ENCODE results near the gene LAIR2.

LAIR2 gene, protein sequence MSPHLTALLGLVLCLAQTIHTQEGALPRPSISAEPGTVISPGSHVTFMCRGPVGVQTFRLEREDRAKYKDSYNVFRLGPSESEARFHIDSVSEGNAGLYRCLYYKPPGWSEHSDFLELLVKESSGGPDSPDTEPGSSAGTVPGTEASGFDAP

DNA sequence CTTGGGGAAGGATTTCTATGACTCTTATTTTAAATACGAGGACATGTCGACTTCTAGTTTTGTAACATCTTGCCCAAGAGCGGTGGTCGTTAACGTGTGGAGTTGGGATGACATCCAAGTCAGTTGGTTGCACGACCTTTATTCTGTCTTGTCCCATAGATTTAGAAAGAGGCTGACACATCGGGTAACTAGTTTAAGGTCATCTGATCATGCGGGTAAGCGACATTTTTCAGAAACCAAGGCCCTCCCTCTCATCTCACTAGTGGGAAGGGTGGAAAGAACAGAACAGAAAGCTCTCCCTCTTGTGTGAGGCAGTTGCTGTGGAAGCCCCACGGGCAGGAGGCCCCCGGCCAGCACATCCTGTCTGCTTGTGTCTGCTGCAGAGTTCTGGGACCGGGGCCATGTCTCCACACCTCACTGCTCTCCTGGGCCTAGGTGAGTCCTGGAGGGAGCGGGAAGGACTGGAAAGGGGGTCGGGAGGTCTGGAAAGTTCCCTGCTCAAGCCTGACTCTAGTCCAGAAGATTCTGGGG is at the start of gene LAIR2:
Gene LAIR2, plus strand, starts transcription at position 314 of the 531 bp plus-strand sequence. Its CDS starts 88 bp downstream, at position 402.
- TF ChIP-seq, protein P1, sequence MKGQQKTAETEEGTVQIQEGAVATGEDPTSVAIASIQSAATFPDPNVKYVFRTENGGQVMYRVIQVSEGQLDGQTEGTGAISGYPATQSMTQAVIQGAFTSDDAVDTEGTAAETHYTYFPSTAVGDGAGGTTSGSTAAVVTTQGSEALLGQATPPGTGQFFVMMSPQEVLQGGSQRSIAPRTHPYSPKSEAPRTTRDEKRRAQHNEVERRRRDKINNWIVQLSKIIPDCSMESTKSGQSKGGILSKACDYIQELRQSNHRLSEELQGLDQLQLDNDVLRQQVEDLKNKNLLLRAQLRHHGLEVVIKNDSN (IDR thresholded peaks at IDR 0.05) = no peak
- TF ChIP-seq YY1 (IDR thresholded peaks at IDR 0.05; ENCODE audit: low read depth) (no peak), FOXM1 (IDR thresholded peaks at IDR 0.05; ENCODE audit: borderline replicate concordance, low read depth) (no peak), CREB1 (IDR thresholded peaks at IDR 0.05; ENCODE audit: low read depth) (no peak)

DNA sequence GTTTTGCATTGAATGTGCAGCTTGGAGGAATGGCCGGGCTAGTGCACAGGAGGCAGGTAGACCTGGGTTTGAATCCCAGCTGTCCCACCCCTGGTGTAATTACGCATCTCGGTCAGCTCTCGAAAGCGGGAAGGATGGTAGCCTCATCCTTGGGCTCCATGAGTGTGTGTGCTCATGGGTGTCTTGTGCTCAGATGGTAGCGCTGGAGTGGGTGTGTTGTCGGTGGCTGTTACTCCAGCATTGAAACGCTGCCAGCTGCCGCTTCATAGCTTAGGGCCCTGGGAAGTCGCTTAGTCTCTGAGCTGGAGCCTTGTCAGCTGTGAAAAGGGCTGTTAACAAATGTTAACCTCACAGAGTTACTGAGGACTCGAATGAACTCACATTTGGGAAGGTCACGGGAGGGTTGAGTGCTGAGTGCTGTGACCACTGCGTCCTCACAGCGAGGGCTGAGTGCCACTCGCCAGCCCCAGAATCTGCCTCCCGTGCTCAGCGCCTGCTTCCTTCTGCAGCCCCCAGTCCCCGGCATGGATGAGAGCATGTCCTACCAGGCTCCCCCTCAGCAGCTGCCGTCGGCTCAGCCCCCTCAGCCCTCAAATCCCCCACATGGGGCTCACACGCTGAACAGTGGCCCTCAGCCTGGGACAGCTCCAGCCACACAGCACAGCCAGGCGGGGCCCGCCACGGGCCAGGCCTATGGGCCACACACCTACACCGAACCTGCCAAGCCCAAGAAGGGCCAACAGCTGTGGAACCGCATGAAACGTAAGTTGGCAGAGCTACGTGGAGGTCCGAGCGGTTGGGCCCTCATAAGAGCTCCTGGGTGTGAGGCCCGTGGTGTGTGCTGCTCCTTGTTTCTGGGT is 48.5 kb upstream of the LAIR2 start:
- TF ChIP-seq YY1 (IDR thresholded peaks at IDR 0.05; ENCODE audit: low read depth) (no peak), CEBPB (IDR thresholded peaks at IDR 0.05) (no peak), TEAD4 (IDR thresholded peaks at IDR 0.05) (no peak)
- TF ChIP-seq, protein P2, sequence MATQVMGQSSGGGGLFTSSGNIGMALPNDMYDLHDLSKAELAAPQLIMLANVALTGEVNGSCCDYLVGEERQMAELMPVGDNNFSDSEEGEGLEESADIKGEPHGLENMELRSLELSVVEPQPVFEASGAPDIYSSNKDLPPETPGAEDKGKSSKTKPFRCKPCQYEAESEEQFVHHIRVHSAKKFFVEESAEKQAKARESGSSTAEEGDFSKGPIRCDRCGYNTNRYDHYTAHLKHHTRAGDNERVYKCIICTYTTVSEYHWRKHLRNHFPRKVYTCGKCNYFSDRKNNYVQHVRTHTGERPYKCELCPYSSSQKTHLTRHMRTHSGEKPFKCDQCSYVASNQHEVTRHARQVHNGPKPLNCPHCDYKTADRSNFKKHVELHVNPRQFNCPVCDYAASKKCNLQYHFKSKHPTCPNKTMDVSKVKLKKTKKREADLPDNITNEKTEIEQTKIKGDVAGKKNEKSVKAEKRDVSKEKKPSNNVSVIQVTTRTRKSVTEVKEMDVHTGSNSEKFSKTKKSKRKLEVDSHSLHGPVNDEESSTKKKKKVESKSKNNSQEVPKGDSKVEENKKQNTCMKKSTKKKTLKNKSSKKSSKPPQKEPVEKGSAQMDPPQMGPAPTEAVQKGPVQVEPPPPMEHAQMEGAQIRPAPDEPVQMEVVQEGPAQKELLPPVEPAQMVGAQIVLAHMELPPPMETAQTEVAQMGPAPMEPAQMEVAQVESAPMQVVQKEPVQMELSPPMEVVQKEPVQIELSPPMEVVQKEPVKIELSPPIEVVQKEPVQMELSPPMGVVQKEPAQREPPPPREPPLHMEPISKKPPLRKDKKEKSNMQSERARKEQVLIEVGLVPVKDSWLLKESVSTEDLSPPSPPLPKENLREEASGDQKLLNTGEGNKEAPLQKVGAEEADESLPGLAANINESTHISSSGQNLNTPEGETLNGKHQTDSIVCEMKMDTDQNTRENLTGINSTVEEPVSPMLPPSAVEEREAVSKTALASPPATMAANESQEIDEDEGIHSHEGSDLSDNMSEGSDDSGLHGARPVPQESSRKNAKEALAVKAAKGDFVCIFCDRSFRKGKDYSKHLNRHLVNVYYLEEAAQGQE (IDR thresholded peaks at IDR 0.05; ENCODE audit: low read depth) = no peak
- TF ChIP-seq, protein P3, sequence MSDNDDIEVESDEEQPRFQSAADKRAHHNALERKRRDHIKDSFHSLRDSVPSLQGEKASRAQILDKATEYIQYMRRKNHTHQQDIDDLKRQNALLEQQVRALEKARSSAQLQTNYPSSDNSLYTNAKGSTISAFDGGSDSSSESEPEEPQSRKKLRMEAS (IDR thresholded peaks at IDR 0.05) = no peak
- TF ChIP-seq, protein P1 (IDR thresholded peaks at IDR 0.05) = no peak

DNA sequence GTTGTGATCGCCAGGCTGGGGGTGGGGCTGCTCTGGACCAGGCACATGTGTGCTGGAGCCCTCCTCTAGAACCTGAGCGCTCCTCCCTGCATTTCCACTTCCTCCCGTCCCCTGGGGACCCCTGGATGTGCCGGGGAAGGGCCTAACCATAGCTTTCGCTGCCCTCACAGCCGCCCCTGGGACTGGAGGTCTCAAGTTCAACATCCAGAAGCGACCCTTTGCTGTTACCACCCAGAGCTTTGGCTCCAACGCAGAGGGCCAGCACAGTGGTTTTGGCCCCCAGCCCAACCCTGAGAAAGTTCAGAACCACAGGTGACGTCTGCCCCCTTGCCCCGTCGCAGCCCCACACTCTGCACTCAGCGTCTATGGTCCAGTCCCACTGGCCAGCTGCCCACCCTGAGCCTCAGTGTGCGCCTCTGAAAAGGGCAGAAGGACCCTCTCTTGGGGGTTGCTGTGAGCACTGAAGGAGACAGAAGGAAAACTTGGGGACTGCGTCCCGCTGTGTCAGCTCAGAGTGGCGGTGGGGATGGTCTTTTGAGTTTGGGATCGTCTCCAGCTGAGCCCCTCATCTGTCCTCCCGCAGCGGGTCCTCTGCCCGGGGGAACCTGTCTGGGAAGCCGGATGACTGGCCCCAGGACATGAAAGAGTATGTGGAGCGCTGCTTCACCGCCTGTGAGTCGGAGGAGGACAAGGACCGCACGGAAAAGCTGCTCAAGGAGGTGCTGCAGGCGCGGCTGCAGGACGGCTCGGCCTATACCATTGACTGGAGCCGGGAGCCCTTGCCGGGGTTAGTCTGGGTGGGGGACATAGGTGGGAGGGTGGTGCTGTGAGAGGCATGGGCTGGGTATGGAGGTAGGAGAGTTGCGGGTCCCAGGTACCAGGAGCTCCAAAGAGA is 47.6 kb upstream of the LAIR2 start:
- TF ChIP-seq CEBPB (IDR thresholded peaks at IDR 0.05) = no peak
- TF ChIP-seq, protein P2 (IDR thresholded peaks at IDR 0.05; ENCODE audit: low read depth) = no peak
- TF ChIP-seq TEAD4 (IDR thresholded peaks at IDR 0.05) = no peak
- no peak for TF ChIP-seq FOXM1 (IDR thresholded peaks at IDR 0.05; ENCODE audit: borderline replicate concordance, low read depth)
- no peak for TF ChIP-seq EP300 (IDR thresholded peaks at IDR 0.05; ENCODE audit: borderline replicate concordance)
- no peak for TF ChIP-seq CREB1 (IDR thresholded peaks at IDR 0.05; ENCODE audit: low read depth)
- TF ChIP-seq NFIC (IDR thresholded peaks at IDR 0.05) = no peak

DNA sequence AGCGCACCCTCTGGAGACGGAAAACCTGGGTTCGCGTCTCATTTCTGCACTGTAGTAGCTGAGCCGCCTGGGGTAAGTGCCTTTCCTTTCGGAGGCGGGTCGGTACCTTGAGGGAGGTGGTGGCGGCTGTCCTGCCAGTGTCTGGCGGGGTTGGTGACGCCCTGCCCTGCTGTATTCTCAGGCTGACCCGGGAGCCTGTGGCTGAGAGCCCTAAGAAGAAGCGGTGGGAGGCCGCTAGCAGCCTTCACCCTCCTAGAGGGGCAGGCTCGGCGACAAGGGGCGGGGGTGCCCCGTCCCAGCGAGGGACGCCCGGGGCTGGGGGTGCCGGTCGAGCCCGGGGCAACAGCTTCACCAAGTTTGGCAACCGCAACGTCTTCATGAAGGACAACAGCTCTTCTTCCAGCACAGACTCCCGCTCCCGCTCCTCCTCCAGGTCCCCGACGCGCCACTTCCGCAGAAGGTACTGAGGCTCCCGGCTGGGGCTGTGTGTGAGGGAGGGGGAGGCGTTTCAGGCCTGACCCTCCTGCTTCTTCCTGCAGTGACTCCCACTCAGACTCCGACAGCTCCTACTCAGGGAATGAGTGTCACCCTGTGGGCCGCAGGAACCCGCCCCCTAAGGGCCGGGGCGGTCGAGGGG is 46.7 kb upstream of the LAIR2 start:
- no peak for TF ChIP-seq ZBTB7A (IDR thresholded peaks at IDR 0.05; ENCODE audit: low read depth)
- TF ChIP-seq CREB1 (IDR thresholded peaks at IDR 0.05; ENCODE audit: low read depth) = no peak
- TF ChIP-seq EP300 (IDR thresholded peaks at IDR 0.05; ENCODE audit: borderline replicate concordance) = no peak
- TF ChIP-seq RAD21 (IDR thresholded peaks at IDR 0.05; ENCODE audit: low read depth) = no peak
- TF ChIP-seq CEBPB (IDR thresholded peaks at IDR 0.05) = no peak
- TF ChIP-seq TEAD4 (IDR thresholded peaks at IDR 0.05) = no peak
- TF ChIP-seq NFIC (IDR thresholded peaks at IDR 0.05) = no peak
- no peak for TF ChIP-seq FOXM1 (IDR thresholded peaks at IDR 0.05; ENCODE audit: borderline replicate concordance, low read depth)
- no peak for TF ChIP-seq TAF1 (IDR thresholded peaks at IDR 0.05; ENCODE audit: low read depth)
- TF ChIP-seq, protein P2 (IDR thresholded peaks at IDR 0.05; ENCODE audit: low read depth) = no peak
- no peak for TF ChIP-seq YY1 (IDR thresholded peaks at IDR 0.05; ENCODE audit: low read depth)
- TF ChIP-seq, protein P1 (IDR thresholded peaks at IDR 0.05) = no peak
